HG03469 (cell line): ENCODE measurements around the gene LRIT1.

Source experiments
- ATAC-seq: cut with Tn5 transposase; IDR thresholded peaks from one replicate; pipeline ENCODE4 v1.9.1; 2021; ENCODE audit warnings: mild to moderate bottlenecking, moderate library complexity, moderate number of reproducible peaks; ENCODE audit not compliant: unreplicated experiment

LRIT1 gene

GRCh38 chr10:84195044-84195830 is 46.1 kb downstream of the LRIT1 start:
- no peak for ATAC-seq

GRCh38 chr10:84194424-84195043 is 46.8 kb downstream of the LRIT1 start, which contains the start of gene CDHR1:
Gene CDHR1 (plus strand): TSS chr10:84194537. CDS start chr10:84194761, 224 bp downstream.
- ATAC-seq = no peak

GRCh38 chr10:84193846-84194423 is 47.4 kb downstream of the LRIT1 start:
- no peak for ATAC-seq

GRCh38 chr10:84193327-84193726 is 48.0 kb downstream of the LRIT1 start:
- ATAC-seq = no peak

GRCh38 chr10:84191106-84191505 is 50.2 kb downstream of the LRIT1 start:
- ATAC-seq = no peak

- ATAC-seq = no peak
Measured at GRCh38 chr10:84190621-84191020, 50.7 kb downstream of the LRIT1 start.

- ATAC-seq = no peak
Measured at GRCh38 chr10:84188815-84189214, 52.5 kb downstream of the LRIT1 start.

GRCh38 chr10:84185526-84186175 is 55.7 kb downstream of the LRIT1 start:
- no peak for ATAC-seq

- no peak for ATAC-seq
Measured at GRCh38 chr10:84184517-84184916, 56.8 kb downstream of the LRIT1 start.

GRCh38 chr10:84181631-84182030 is 59.7 kb downstream of the LRIT1 start:
- ATAC-seq = no peak
